ENCODE measurements around the gene SNAI1.

DNA sequence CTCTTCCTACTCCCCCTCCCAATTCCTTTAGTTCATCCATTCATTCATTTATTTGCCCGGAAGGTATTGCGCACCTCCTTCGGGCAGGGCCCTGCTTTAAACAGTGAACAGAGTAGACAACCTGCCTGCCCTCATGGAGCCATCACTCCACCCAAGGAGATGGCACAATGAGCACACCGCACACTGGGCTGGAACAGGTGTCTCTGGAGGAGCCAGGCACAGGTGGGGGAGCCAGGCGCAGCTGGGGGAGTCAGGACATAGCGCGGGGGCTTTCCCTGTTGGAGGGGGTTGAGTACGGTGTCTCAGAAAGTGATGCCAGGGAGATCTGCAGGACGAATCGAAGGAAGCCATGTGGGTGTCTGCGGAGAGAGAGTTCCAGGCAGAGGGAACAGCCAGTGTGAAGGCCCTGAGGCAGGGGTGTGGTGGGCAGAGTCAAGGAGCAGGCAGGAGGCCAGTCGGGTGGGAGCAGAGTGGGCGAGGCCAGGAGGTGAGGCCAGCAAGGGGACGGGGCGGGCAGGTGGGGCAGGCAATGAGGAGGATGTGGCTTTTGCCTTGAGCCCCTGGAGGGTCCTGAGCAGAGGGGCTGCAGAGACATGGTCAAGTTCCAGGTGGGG, 46.4 kb downstream of the SNAI1 start:
- TF ChIP-seq, protein P1, sequence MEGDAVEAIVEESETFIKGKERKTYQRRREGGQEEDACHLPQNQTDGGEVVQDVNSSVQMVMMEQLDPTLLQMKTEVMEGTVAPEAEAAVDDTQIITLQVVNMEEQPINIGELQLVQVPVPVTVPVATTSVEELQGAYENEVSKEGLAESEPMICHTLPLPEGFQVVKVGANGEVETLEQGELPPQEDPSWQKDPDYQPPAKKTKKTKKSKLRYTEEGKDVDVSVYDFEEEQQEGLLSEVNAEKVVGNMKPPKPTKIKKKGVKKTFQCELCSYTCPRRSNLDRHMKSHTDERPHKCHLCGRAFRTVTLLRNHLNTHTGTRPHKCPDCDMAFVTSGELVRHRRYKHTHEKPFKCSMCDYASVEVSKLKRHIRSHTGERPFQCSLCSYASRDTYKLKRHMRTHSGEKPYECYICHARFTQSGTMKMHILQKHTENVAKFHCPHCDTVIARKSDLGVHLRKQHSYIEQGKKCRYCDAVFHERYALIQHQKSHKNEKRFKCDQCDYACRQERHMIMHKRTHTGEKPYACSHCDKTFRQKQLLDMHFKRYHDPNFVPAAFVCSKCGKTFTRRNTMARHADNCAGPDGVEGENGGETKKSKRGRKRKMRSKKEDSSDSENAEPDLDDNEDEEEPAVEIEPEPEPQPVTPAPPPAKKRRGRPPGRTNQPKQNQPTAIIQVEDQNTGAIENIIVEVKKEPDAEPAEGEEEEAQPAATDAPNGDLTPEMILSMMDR (IDR thresholded peaks at IDR 0.05), result no peak
- no peak for TF ChIP-seq POLR2A (IDR thresholded peaks at IDR 0.05)
